SIG-M5 (cell line): Measurements from ENCODE around the gene ACOT2.
"Not testable (repeated sequence)": the region's sequence is repeated elsewhere in the genome, so short reads cannot be mapped to it uniquely, and the experiment has no call there.

Source experiments
- DNase-seq: peaks from one replicate; lab custom pipeline; 2025; lab: John Stamatoyannopoulos, UW

Gene ACOT2

DNA sequence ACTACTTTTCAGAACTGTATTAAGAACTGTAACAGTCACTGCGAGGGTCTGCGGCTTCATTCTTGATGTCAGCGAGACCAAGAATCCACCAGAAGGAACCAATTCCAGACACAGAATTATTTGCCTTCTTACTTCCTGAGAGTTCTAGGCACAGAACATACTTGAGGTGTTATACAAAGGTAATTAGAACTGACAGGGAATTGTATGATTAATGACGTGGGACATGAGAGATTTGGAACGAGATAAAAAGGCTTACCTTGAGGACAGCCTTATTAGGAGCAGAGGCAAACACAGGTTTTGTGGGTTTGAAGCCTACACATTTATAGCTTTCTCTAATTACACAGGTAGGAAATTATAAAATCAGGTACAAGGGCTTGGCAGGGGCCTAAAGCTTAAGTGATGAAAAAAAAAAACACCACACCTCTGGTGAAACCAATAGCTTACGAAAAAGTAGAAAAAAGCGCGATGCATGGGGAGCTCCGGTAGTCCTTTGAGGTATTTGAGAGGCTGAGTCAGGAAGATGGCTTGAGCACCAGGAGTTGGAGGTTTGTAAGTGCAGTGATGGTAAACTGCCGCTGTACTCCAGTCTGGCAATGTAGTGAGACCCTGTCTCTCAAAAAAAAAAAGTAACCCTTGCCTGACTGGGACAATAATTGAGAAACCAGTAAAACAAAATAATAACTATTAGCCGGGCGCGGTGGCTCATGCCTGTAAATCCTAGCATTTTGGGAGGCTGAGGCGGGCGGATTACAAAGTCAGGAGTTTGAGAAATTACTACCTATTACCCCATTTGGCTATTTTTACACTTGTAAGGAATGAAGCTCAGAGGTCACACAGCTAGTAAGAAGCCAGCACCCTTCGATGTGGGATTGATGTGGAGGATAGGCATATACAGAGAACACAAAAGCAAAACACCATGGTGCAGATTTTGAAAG is 795 bp upstream of the ACOT2 start:
- DNase-seq = no peak

GRCh38 chr14:73568886-73569184 is 178 bp upstream of the ACOT2 start:
- DNase-seq = not testable (repeated sequence)

- DNase-seq = not testable (repeated sequence)
Observed at GRCh38 chr14:73570913-73571312, 1.9 kb downstream of the ACOT2 start.

- not testable (repeated sequence) for DNase-seq
Observed at GRCh38 chr14:73573034-73573433, 4.0 kb downstream of the ACOT2 start.

DNA sequence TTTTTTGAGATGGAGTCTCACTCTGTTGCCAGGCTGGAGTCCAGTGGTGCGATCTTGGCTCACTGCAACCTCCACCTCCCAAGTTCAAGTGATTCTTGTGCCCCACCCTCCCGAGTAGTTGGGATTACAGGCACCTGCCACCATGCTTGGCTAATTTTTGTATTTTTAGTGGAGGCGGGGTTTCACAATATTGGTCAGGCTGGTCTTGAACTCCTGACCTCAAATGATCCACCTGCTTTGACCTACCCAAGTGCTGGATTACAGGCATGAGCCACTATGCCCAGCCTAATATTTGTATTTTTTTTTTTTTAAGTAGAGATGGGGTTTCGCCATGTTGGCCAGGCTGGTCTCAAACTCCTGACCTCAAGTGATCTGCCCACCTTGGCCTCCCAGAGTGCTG is 4.7 kb downstream of the ACOT2 start:
- not testable (repeated sequence) for DNase-seq

DNA sequence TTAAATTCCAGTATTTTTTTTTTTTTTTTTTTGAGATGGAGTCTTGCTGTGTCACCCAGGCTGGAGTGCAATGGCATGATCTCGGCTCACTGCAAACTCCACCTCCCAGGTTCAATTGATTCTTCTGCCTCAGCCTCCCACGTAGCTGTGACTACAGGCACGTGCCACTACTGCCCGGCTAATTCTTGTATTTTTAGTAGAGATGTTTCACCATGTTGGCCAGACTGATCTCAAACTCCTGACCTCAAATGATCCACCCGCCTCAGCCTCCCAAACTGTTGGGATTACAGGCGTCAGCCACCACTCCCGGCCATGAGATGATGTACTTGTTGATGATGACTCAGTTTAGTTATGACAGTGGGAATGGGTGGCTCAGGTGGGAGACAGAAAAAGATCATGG is 5.2 kb downstream of the ACOT2 start:
- DNase-seq = not testable (repeated sequence)

GRCh38 chr14:73576391-73576790 is 7.4 kb downstream of the ACOT2 start:
- no peak for DNase-seq

- not testable (repeated sequence) for DNase-seq
Observed at GRCh38 chr14:73577214-73577613, 8.2 kb downstream of the ACOT2 start.

DNA sequence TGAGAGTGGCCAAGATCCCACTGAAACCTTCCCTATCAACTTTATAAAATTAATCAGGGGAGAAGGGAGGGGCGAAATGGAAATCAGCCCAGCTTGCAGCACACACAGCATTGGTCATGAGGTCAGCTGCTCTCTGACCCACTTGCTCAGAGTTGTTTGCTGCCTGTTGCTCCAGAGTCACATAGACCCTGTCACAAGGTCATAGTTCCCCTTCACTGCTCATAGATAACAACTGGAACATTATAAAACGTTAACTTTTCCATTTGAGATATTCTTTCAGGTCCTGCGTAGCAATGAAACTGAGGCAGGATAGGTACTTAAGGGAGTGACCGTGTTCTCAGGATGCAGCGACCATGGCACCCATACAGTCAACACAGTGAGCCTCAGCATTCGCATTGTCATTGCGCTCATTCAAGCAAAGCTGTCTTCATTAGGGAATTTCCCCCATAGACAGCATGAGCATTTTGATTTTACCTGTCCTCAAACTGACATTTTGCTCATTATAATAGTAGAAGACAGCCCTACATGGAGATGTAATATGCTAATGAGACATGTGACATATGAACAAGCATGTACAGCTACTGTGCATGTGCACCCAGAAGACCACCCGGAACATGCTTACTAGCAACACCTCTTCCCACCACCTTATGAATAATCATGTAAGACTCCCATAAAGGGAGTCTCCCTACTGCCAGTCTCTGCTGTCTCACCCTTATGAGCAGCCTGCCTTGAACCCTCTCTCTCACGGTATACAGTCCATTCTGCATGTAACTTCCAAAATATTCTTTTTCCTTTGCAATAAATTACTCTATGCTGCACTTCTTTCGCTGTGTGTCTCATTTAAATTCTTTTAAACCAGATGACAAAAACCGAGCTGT is 13.3 kb downstream of the ACOT2 start:
- DNase-seq = not testable (repeated sequence)

DNA sequence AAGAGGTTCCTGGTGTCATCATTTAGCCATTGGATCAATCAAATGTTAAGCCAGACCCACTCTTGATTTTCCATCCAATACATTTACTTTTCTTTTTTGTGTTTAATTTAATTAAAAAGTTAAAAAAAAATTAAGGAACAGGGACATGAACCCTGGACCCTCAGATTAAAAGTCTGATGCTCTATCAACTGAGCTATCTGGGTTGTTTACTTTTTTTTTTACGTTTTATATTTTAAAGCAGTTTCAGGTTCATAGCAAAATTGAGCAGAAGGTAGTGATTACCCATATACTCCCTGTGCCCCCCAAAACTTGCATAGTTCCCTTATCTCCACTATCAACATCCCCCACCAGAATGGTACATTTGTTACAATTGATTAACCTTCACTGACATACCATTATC is 19.7 kb downstream of the ACOT2 start:
- DNase-seq = no peak

DNA sequence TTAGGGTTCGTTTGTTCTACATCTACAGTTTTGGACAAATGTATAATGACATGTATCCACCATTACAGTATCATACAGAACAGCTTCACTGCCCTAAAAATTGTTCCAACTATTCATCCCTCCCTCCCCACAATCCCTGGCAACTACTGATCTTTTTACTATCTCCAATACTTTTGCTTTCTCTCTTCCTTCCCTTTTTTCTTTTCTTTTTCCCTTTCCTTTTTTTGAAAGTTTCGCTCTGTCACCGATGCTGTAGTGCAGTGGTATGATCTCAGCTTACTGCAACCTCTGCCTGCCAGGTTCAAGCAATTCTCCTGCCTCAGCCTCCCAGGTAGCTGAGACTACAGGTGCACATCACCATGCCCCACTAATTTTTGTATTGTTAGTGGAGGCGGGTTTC is 20.1 kb downstream of the ACOT2 start:
- DNase-seq = no peak

- DNase-seq = not testable (repeated sequence)
Observed at GRCh38 chr14:73590673-73591004, 21.6 kb downstream of the ACOT2 start.

- DNase-seq = no peak
Observed at GRCh38 chr14:73591690-73592449, 22.9 kb downstream of the ACOT2 start, which contains the start of gene ACOT4. Gene ACOT4 (plus strand): TSS chr14:73591873. CDS start chr14:73591960, 87 bp downstream.

DNA sequence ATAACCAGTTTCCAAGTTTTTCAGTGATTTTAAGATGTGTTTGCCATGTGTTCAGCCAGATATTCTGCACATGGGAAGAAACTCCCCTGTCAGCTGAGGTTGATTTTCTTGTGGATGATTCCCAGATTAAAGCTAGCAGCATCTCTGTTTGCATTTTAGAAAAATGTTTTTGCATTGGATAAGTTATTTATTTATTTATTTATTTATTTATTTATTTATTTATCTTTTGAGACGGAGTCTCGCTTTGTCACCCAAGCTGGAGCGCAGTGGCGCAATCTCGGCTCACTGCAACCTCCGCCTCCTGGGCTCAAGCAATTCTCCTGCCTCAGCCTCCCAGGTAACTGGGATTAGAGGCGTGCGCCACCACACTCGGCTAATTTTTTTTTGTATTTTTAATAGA is 25.5 kb downstream of the ACOT2 start:
- DNase-seq = no peak

- no peak for DNase-seq
Observed at GRCh38 chr14:73599499-73599898, 30.5 kb downstream of the ACOT2 start.

GRCh38 chr14:73602994-73603393 is 34.0 kb downstream of the ACOT2 start:
- DNase-seq = no peak

DNA sequence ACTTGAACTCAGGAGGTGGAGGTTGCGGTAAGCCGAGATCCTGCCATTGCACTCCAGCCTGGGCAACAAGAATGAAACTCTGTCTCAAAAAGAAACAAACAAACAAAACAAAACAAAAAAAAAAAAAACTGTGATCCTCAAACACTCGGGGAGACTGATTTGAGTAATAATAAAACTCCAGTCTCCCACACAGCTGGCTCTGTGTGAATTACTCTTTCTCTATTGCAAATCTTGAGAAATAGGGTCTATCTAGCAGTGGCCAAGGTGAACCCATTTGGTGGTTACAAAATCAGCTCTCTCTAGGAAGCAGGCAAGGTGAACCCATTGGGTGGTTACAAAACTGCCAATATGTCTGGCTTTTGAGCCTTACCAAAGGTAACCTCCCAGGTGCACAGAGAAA is 37.3 kb downstream of the ACOT2 start:
- DNase-seq = no peak

DNA sequence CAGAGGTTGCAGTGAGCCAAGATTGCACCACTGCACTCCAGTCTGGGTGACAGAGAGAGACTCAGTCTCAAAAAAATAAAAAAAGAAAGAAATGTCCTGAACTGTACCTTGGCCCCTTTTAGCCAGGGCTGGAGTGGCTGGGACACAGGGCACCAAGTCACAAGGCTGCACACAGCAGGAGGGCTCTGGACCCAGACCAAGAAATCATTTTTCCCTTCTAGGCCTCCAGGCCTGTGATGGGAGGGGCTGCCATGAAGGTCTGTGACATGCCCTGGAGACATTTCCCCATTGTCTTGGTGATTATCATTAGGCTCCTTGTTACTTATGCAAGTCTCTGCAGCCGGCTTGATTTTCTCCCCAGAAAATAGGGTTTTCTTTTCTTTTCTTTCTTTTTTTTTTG is 38.2 kb downstream of the ACOT2 start:
- no peak for DNase-seq

- no peak for DNase-seq
Observed at GRCh38 chr14:73610687-73611086, 41.7 kb downstream of the ACOT2 start.

- peak; percentile 2 for DNase-seq
Observed at GRCh38 chr14:73612339-73613045, 43.5 kb downstream of the ACOT2 start, which contains the start of gene ACOT6. Gene ACOT6 (plus strand): TSS chr14:73612517. CDS start chr14:73612572, 55 bp downstream.

- DNase-seq = no peak
Observed at GRCh38 chr14:73613046-73613383, 44.0 kb downstream of the ACOT2 start.
